Measurements from ENCODE around the gene POM121C. TPM values are rescaled to one million over a fixed set of nuclear protein-coding genes. Genes with fewer than 3 reads are reported as not detected.
A peak's percentile ranks its signal among the peaks of the same experiment; 100 is the strongest.
"Not testable (repeated sequence)": the region's sequence is repeated elsewhere in the genome, so short reads cannot be mapped to it uniquely, and the experiment has no call there.

The POM121C gene
- total RNA-seq, 1 donor from 2014 or later: 19.4 TPM

- not testable (repeated sequence) for DNase-seq (ENCODE audit: low read depth); H3K27me3 ChIP-seq (ENCODE audit: control insufficient read depth, insufficient read depth, low read length); H3K36me3 ChIP-seq (ENCODE audit: control insufficient read depth, insufficient read depth, low read length)
- peak overlapping the region; percentile 74 for H3K4me3 ChIP-seq (ENCODE audit: low read depth, low read length)
Observed at GRCh38 chr7:75485355-75485978, 632 bp downstream of the POM121C start.

- DNase-seq (ENCODE audit: low read depth); H3K27me3 ChIP-seq (ENCODE audit: control insufficient read depth, insufficient read depth, low read length); H3K36me3 ChIP-seq (ENCODE audit: control insufficient read depth, insufficient read depth, low read length); H3K4me3 ChIP-seq (ENCODE audit: low read depth, low read length): not testable (repeated sequence)
Observed at GRCh38 chr7:75480313-75480712, 5.8 kb downstream of the POM121C start.

- H3K27me3 ChIP-seq (ENCODE audit: control insufficient read depth, insufficient read depth, low read length); H3K36me3 ChIP-seq (ENCODE audit: control insufficient read depth, insufficient read depth, low read length); DNase-seq (ENCODE audit: low read depth); H3K4me3 ChIP-seq (ENCODE audit: low read depth, low read length): not testable (repeated sequence)
Observed at GRCh38 chr7:75477457-75477856, 8.6 kb downstream of the POM121C start.

- DNase-seq (ENCODE audit: low read depth); H3K27me3 ChIP-seq (ENCODE audit: control insufficient read depth, insufficient read depth, low read length); H3K4me3 ChIP-seq (ENCODE audit: low read depth, low read length); H3K36me3 ChIP-seq (ENCODE audit: control insufficient read depth, insufficient read depth, low read length): not testable (repeated sequence)
Observed at GRCh38 chr7:75470166-75470565, 15.9 kb downstream of the POM121C start.

GRCh38 chr7:75460541-75460940 lies 25.6 kb downstream of the POM121C start:
- H3K27me3 ChIP-seq (ENCODE audit: control insufficient read depth, insufficient read depth, low read length); H3K4me3 ChIP-seq (ENCODE audit: low read depth, low read length); DNase-seq (ENCODE audit: low read depth); H3K36me3 ChIP-seq (ENCODE audit: control insufficient read depth, insufficient read depth, low read length): not testable (repeated sequence)

GRCh38 chr7:75458034-75458433 lies 28.1 kb downstream of the POM121C start:
- not testable (repeated sequence) for H3K36me3 ChIP-seq (ENCODE audit: control insufficient read depth, insufficient read depth, low read length); DNase-seq (ENCODE audit: low read depth); H3K27me3 ChIP-seq (ENCODE audit: control insufficient read depth, insufficient read depth, low read length); H3K4me3 ChIP-seq (ENCODE audit: low read depth, low read length)

GRCh38 chr7:75456403-75456802 lies 29.7 kb downstream of the POM121C start:
- H3K4me3 ChIP-seq (ENCODE audit: low read depth, low read length); DNase-seq (ENCODE audit: low read depth); H3K36me3 ChIP-seq (ENCODE audit: control insufficient read depth, insufficient read depth, low read length): not testable (repeated sequence)

GRCh38 chr7:75452494-75452955 lies 33.6 kb downstream of the POM121C start:
- not testable (repeated sequence) for DNase-seq (ENCODE audit: low read depth); H3K27me3 ChIP-seq (ENCODE audit: control insufficient read depth, insufficient read depth, low read length); H3K4me3 ChIP-seq (ENCODE audit: low read depth, low read length); H3K36me3 ChIP-seq (ENCODE audit: control insufficient read depth, insufficient read depth, low read length)
- TF ChIP-seq CTCF (IDR thresholded peaks at IDR 0.05; ENCODE audit: insufficient read depth, low read length, poor library complexity, severe bottlenecking): peak; percentile 25

More at GRCh38 chr7:75456403-75456802, 29.7 kb downstream of the POM121C start:
- not testable (repeated sequence) for H3K27me3 ChIP-seq (ENCODE audit: control insufficient read depth, insufficient read depth, low read length)

GRCh38 chr7:75449946-75450345 lies 36.2 kb downstream of the POM121C start:
- not testable (repeated sequence) for H3K4me3 ChIP-seq (ENCODE audit: low read depth, low read length); DNase-seq (ENCODE audit: low read depth); H3K27me3 ChIP-seq (ENCODE audit: control insufficient read depth, insufficient read depth, low read length); H3K36me3 ChIP-seq (ENCODE audit: control insufficient read depth, insufficient read depth, low read length)

- H3K4me3 ChIP-seq (ENCODE audit: low read depth, low read length): peak overlapping the region; percentile 38
- DNase-seq (ENCODE audit: low read depth); H3K36me3 ChIP-seq (ENCODE audit: control insufficient read depth, insufficient read depth, low read length); H3K27me3 ChIP-seq (ENCODE audit: control insufficient read depth, insufficient read depth, low read length): not testable (repeated sequence)
Observed at GRCh38 chr7:75442465-75443111, 43.5 kb downstream of the POM121C start.

GRCh38 chr7:75442101-75442464 lies 44.0 kb downstream of the POM121C start:
- not testable (repeated sequence) for DNase-seq (ENCODE audit: low read depth); H3K36me3 ChIP-seq (ENCODE audit: control insufficient read depth, insufficient read depth, low read length); H3K27me3 ChIP-seq (ENCODE audit: control insufficient read depth, insufficient read depth, low read length)
- H3K4me3 ChIP-seq (ENCODE audit: low read depth, low read length): peak overlapping the region; percentile 40

- not testable (repeated sequence) for H3K4me3 ChIP-seq (ENCODE audit: low read depth, low read length); DNase-seq (ENCODE audit: low read depth); H3K27me3 ChIP-seq (ENCODE audit: control insufficient read depth, insufficient read depth, low read length); H3K36me3 ChIP-seq (ENCODE audit: control insufficient read depth, insufficient read depth, low read length)
Observed at GRCh38 chr7:75439000-75439399, 47.1 kb downstream of the POM121C start.

- not testable (repeated sequence) for DNase-seq (ENCODE audit: low read depth); H3K36me3 ChIP-seq (ENCODE audit: control insufficient read depth, insufficient read depth, low read length); H3K27me3 ChIP-seq (ENCODE audit: control insufficient read depth, insufficient read depth, low read length); H3K4me3 ChIP-seq (ENCODE audit: low read depth, low read length)
Observed at GRCh38 chr7:75423481-75423880, 62.6 kb downstream of the POM121C start.

All from kidney epithelial cell (primary cell).